ENCODE data around the gene UTP25.

GRCh38 chr1:209837671-209838070 is 9.9 kb downstream of the UTP25 start:
- TF ChIP-seq CTCF (IDR thresholded peaks at IDR 0.05) (no peak), POLR2A (IDR thresholded peaks at IDR 0.05) (no peak)
